OCI-LY3 (cell line): ENCODE measurements around the gene PLA2G2D.

Experiments
- CTCF ChIP-seq: fragments of 200-600, 300-600 bp; sonication (generic); IDR thresholded peaks from 2 replicates; pipeline ENCODE4 v1.5.1; 2014; ENCODE audit warnings: antibody characterized with exemption, low read length, low read depth
- EZH2phosphoT487 ChIP-seq: fragments of 200-600 bp; shearing (Covaris generic); IDR thresholded peaks from 2 replicates; pipeline ENCODE4 v1.6.1; 2018; ENCODE audit warnings: antibody characterized with exemption, mixed run types, low read depth

- TF ChIP-seq CTCF (no peak), EZH2phosphoT487 (no peak)
These were observed 26.0 kb downstream of the PLA2G2D start for GRCh38 chr1:20093303-20093702.
